ENCODE measurements around the gene MRPL50. TPM values are rescaled to one million over a fixed set of nuclear protein-coding genes. Genes with fewer than 3 reads are reported as not detected.

MRPL50 gene
- polyA plus RNA-seq, 1 of the 3 experiments (the other 2 are of a cell fraction) = 6.3 TPM

GRCh38 chr9:101442318-101442717, 43.9 kb upstream of the MRPL50 start:
- Histone ChIP-seq H2AFZ (ENCODE audit: low read depth) (no peak overlapping the region), H3F3A (replicated peaks; ENCODE audit: insufficient read depth) (no peaks in the 10 kb centered on the region), H3K9ac (no peak overlapping the region), H3K36me3 (replicated peaks in 1 of 2; ENCODE audit: control insufficient read depth in 1 of 2, insufficient read depth in 2 of 2, low read length in 1 of 2) (no peaks in the 10 kb centered on the region), H4K20me1 (ENCODE audit: insufficient read depth) (no peaks in the 10 kb centered on the region), H3K27ac (ENCODE audit: low read depth in 2 of 2, low read length in 1 of 2) (no peak overlapping the region), H3K4me3 (ENCODE audit: low read depth in 2 of 2, low read length in 1 of 2) (no peak overlapping the region), H3K79me2 (ENCODE audit: insufficient read depth) (no peaks in the 10 kb centered on the region), H3K9me2 (no peaks in the 10 kb centered on the region), H3K4me1 (ENCODE audit: control insufficient read depth in 1 of 2, insufficient read depth in 2 of 2, low read depth in 1 of 2, low read length in 1 of 2) (peaks cover 0 to 4% of the 10 kb centered on the region in 2 experiments; a peak in 1 of 4 replicates), H3K9me3 (no peaks in the 10 kb centered on the region), H3K4me2 (no peak overlapping the region), H3K27me3 (ENCODE audit: insufficient read depth) (no peaks in the 10 kb centered on the region)
- ChIA-PET CTCF (no interaction called here), POLR2A (no interaction called here)
- WGBS (ENCODE audit: low lambda C conversion rate) = 65% methylated on average over 3 of the region's 3 CpGs
- no peak for TF ChIP-seq MXI1 (IDR thresholded peaks at IDR 0.05; ENCODE audit: low read depth, low read length)
- TF ChIP-seq ELF1 (IDR thresholded peaks at IDR 0.05) = no peak
- no peak for TF ChIP-seq SMC3 (IDR thresholded peaks at IDR 0.05; ENCODE audit: low read depth, low read length)
- no peak for TF ChIP-seq JUND (IDR thresholded peaks at IDR 0.05)
- no peak for TF ChIP-seq RCOR1 (IDR thresholded peaks at IDR 0.05; ENCODE audit: low read length)
- TF ChIP-seq GATA2 (CRISPR knock-in tag; IDR thresholded peaks at IDR 0.05) = no peak
- no peak for TF ChIP-seq NFIC (IDR thresholded peaks at IDR 0.05; ENCODE audit: borderline replicate concordance)
- TF ChIP-seq GABPA (IDR thresholded peaks at IDR 0.05; ENCODE audit: low read depth) = no peak
- no peak for TF ChIP-seq ZBTB33 (IDR thresholded peaks at IDR 0.05; ENCODE audit: borderline replicate concordance, low read depth)
- TF ChIP-seq, protein P1, sequence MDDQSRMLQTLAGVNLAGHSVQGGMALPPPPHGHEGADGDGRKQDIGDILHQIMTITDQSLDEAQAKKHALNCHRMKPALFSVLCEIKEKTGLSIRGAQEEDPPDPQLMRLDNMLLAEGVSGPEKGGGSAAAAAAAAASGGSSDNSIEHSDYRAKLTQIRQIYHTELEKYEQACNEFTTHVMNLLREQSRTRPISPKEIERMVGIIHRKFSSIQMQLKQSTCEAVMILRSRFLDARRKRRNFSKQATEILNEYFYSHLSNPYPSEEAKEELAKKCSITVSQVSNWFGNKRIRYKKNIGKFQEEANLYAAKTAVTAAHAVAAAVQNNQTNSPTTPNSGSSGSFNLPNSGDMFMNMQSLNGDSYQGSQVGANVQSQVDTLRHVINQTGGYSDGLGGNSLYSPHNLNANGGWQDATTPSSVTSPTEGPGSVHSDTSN (IDR thresholded peaks at IDR 0.05) = no peak
- TF ChIP-seq EZH2phosphoT487 (IDR thresholded peaks at IDR 0.05; ENCODE audit: borderline replicate concordance, low read depth) = no peak
- no peak for DNase-seq

GRCh38 chr9:101440714-101441230, 42.4 kb upstream of the MRPL50 start:
- POLR2A ChIA-PET = no interaction called here
- DNase-seq = no peak

More at GRCh38 chr9:101440714-101441230, 42.4 kb upstream of the MRPL50 start:
- Histone ChIP-seq H3K4me3 (ENCODE audit: low read depth in 2 of 2, low read length in 1 of 2) (no peak overlapping the region), H3K27me3 (ENCODE audit: insufficient read depth) (no peaks in the 10 kb centered on the region), H3K9me2 (no peaks in the 10 kb centered on the region), H3F3A (replicated peaks; ENCODE audit: insufficient read depth) (no peaks in the 10 kb centered on the region), H2AFZ (ENCODE audit: low read depth) (no peak overlapping the region), H4K20me1 (ENCODE audit: insufficient read depth) (no peaks in the 10 kb centered on the region), H3K9me3 (no peaks in the 10 kb centered on the region), H3K4me1 (ENCODE audit: control insufficient read depth in 1 of 2, insufficient read depth in 2 of 2, low read depth in 1 of 2, low read length in 1 of 2) (peaks cover 0 to 4% of the 10 kb centered on the region in 2 experiments; a peak in 1 of 4 replicates), H3K36me3 (replicated peaks in 1 of 2; ENCODE audit: control insufficient read depth in 1 of 2, insufficient read depth in 2 of 2, low read length in 1 of 2) (no peaks in the 10 kb centered on the region), H3K9ac (no peak overlapping the region), H3K79me2 (ENCODE audit: insufficient read depth) (no peaks in the 10 kb centered on the region), H3K27ac (ENCODE audit: low read depth in 2 of 2, low read length in 1 of 2) (no peak overlapping the region), H3K4me2 (no peak overlapping the region)
- no peak for TF ChIP-seq GABPA (IDR thresholded peaks at IDR 0.05; ENCODE audit: low read depth)
- no peak for TF ChIP-seq YY1 (IDR thresholded peaks at IDR 0.05; ENCODE audit: low read depth)
- no peak for TF ChIP-seq NRF1 (IDR thresholded peaks at IDR 0.05; ENCODE audit: low read depth, low read length)
- TF ChIP-seq IRF3 (IDR thresholded peaks at IDR 0.05; ENCODE audit: low read depth, low read length) = no peak
- no peak for TF ChIP-seq ELF1 (IDR thresholded peaks at IDR 0.05)
- TF ChIP-seq CHD2 (IDR thresholded peaks at IDR 0.05; ENCODE audit: low read length, partially characterized antibody) = no peak
- TF ChIP-seq, protein P1 (IDR thresholded peaks at IDR 0.05) = no peak
- 32% methylated on average over 3 of the region's 3 CpGs for WGBS (ENCODE audit: low lambda C conversion rate)
- CTCF ChIA-PET = interaction anchor here (2.2 kb wide), 1 partner anchor 8 kb away, joined by 10 read pairs; no protein-coding TSS in a partner anchor
